HUES48 (cell line): ENCODE measurements around the gene GMEB2.

Experiments
- H3K27ac ChIP-seq: one replicate; pipeline ENCODE4 v1.7.0; 2013; ENCODE audit warnings: low read depth, low read length, inconsistent platforms
- H3K27me3 ChIP-seq: 2 replicates; pipeline ENCODE4 v1.6.1; 2013; ENCODE audit warnings: mild to moderate bottlenecking, low read length; ENCODE audit not compliant: control insufficient read depth, insufficient read depth
- H3K36me3 ChIP-seq: 2 replicates; pipeline ENCODE4 v1.6.1; 2013; ENCODE audit warnings: low read length; ENCODE audit not compliant: control insufficient read depth, insufficient read depth
- H3K4me1 ChIP-seq: 2 replicates; pipeline ENCODE4 v1.6.1; 2013; ENCODE audit warnings: mild to moderate bottlenecking, low read length; ENCODE audit not compliant: control insufficient read depth, insufficient read depth
- H3K4me3 ChIP-seq: 2 replicates; pipeline ENCODE4 v1.5.1; 2013; ENCODE audit warnings: mild to moderate bottlenecking, low read depth, low read length
- H3K9ac ChIP-seq: 2 replicates; pipeline ENCODE4 v1.6.1; 2013; ENCODE audit warnings: mild to moderate bottlenecking, low read depth, low read length, moderate library complexity
- H3K9me3 ChIP-seq: 2 replicates; pipeline ENCODE4 v1.6.1; 2013; ENCODE audit warnings: low read length; ENCODE audit not compliant: control insufficient read depth, insufficient read depth

Gene GMEB2

GRCh38 chr20:63592661-63593060 lies 34.2 kb downstream of the GMEB2 start:
- H3K27ac ChIP-seq = no peak overlapping the region
- no peaks in the 10 kb centered on the region for H3K4me1 ChIP-seq
- no peak overlapping the region for H3K4me3 ChIP-seq
- H3K36me3 ChIP-seq = peaks cover 45% of the 10 kb centered on the region
- no peak overlapping the region for H3K9ac ChIP-seq
- H3K27me3 ChIP-seq = no peaks in the 10 kb centered on the region
- no peaks in the 10 kb centered on the region for H3K9me3 ChIP-seq

GRCh38 chr20:63591786-63592355 lies 35.0 kb downstream of the GMEB2 start:
- no peaks in the 10 kb centered on the region for H3K27me3 ChIP-seq
- H3K36me3 ChIP-seq = peaks cover 39% of the 10 kb centered on the region
- H3K4me3 ChIP-seq = no peak overlapping the region
- no peak overlapping the region for H3K9ac ChIP-seq
- H3K27ac ChIP-seq = no peak overlapping the region
- H3K4me1 ChIP-seq = no peaks in the 10 kb centered on the region
- no peaks in the 10 kb centered on the region for H3K9me3 ChIP-seq

GRCh38 chr20:63591147-63591533 lies 35.8 kb downstream of the GMEB2 start:
- no peak overlapping the region for H3K9ac ChIP-seq
- no peaks in the 10 kb centered on the region for H3K27me3 ChIP-seq
- H3K9me3 ChIP-seq = no peaks in the 10 kb centered on the region
- H3K27ac ChIP-seq = no peak overlapping the region
- no peak overlapping the region for H3K4me3 ChIP-seq
- peaks cover 39% of the 10 kb centered on the region for H3K36me3 ChIP-seq
- no peaks in the 10 kb centered on the region for H3K4me1 ChIP-seq

- no peaks in the 10 kb centered on the region for H3K9me3 ChIP-seq
- H3K4me1 ChIP-seq = no peaks in the 10 kb centered on the region
- H3K36me3 ChIP-seq = peaks cover 39% of the 10 kb centered on the region
- H3K27ac ChIP-seq = no peak overlapping the region
- H3K4me3 ChIP-seq = no peak overlapping the region
- no peaks in the 10 kb centered on the region for H3K27me3 ChIP-seq
- H3K9ac ChIP-seq = no peak overlapping the region
Measured at GRCh38 chr20:63590218-63591146, 36.4 kb downstream of the GMEB2 start.

GRCh38 chr20:63589261-63590217 lies 37.4 kb downstream of the GMEB2 start:
- no peak overlapping the region for H3K9ac ChIP-seq
- no peak overlapping the region for H3K4me3 ChIP-seq
- no peaks in the 10 kb centered on the region for H3K27me3 ChIP-seq
- no peaks in the 10 kb centered on the region for H3K4me1 ChIP-seq
- no peak overlapping the region for H3K27ac ChIP-seq
- peaks cover 39% of the 10 kb centered on the region for H3K36me3 ChIP-seq
- H3K9me3 ChIP-seq = no peaks in the 10 kb centered on the region

GRCh38 chr20:63588641-63589041 lies 38.3 kb downstream of the GMEB2 start:
- Histone ChIP-seq H3K4me1 (no peaks in the 10 kb centered on the region), H3K27me3 (no peaks in the 10 kb centered on the region), H3K4me3 (no peak overlapping the region), H3K9ac (no peak overlapping the region), H3K9me3 (no peaks in the 10 kb centered on the region), H3K36me3 (peaks cover 39% of the 10 kb centered on the region), H3K27ac (no peak overlapping the region)

GRCh38 chr20:63587776-63588591 lies 38.9 kb downstream of the GMEB2 start:
- Histone ChIP-seq H3K4me1 (no peaks in the 10 kb centered on the region), H3K36me3 (peaks cover 39% of the 10 kb centered on the region), H3K27me3 (no peaks in the 10 kb centered on the region), H3K9ac (no peak overlapping the region), H3K27ac (no peak overlapping the region), H3K9me3 (no peaks in the 10 kb centered on the region), H3K4me3 (no peak overlapping the region)

- Histone ChIP-seq H3K4me1 (no peaks in the 10 kb centered on the region), H3K9me3 (no peaks in the 10 kb centered on the region), H3K4me3 (no peak overlapping the region), H3K27ac (no peak overlapping the region), H3K27me3 (no peaks in the 10 kb centered on the region), H3K9ac (no peak overlapping the region), H3K36me3 (peaks cover 33% of the 10 kb centered on the region)
Measured at GRCh38 chr20:63587256-63587655, 39.6 kb downstream of the GMEB2 start.

- Histone ChIP-seq H3K36me3 (peaks cover 29% of the 10 kb centered on the region), H3K27me3 (no peaks in the 10 kb centered on the region), H3K4me3 (no peak overlapping the region), H3K27ac (no peak overlapping the region), H3K4me1 (no peaks in the 10 kb centered on the region), H3K9me3 (no peaks in the 10 kb centered on the region), H3K9ac (no peak overlapping the region)
Measured at GRCh38 chr20:63586797-63587196, 40.1 kb downstream of the GMEB2 start.
